ENCODE measurements around the gene SLF2. TPM values are rescaled to one million over a fixed set of nuclear protein-coding genes. Genes with fewer than 3 reads are reported as not detected.

Gene SLF2
- total and polyA plus RNA-seq, 11 donors = 7.5 to 26.9 (median 16.2) TPM

DNA sequence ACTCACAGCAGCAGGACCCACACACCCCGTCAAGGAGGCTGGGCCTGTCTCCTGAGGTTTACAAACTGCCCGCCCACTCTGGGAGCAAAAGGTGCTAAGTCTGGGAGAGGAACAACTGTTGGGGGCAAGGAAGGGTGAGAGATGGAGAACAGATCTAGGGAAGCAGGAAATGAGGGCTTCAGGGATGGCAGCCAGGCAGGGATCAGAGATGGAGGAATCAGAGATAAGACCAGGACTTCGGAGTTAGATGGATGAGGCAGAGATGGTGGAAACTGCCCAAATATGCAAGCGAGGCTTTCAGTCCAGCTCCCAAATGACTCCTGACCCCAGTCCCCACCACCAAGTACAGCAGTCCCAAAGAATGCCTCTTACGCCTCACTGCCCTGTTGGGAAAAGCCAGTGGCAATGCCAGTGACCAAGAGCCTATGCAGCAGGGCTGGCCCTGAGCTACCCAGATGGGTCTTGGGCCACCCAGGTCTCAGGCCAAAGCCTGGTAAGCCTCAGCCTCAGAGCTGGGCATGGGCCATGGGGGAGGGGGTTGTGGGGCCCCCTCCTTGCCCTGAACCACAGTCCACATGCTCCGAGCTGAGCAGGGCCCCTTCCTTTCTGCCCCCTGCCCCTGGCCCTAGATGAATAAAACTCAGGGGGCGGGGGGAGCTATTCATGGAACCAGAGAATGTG, 39.5 kb upstream of the SLF2 start:
- H3K4me3 ChIP-seq = no peak overlapping the region
- WGBS, 4 donors = 51 to 70% (median 59%) methylated on average over 6 to 7 of the region's 7 CpGs
- peaks cover 0 to 49% (median 21%) of the 10 kb centered on the region in 9 donors for H3K27me3 ChIP-seq
- no peaks in the 10 kb centered on the region for H3K9me3 ChIP-seq
- intact Hi-C loops (cut with DNase I) = loop anchor here in 6 of 10 donors (5.0 to 10.0 kb wide), 6 partner anchors 196 to 538 kb away; partner anchors contain the start of gene PKD2L1 (in 1 of the 6)
- DNase-seq = no peak
- peaks cover 0 to under 1% (median 0%) of the 10 kb centered on the region in 12 donors for H3K4me1 ChIP-seq
- ATAC-seq = no peak
- TF ChIP-seq, protein P1, sequence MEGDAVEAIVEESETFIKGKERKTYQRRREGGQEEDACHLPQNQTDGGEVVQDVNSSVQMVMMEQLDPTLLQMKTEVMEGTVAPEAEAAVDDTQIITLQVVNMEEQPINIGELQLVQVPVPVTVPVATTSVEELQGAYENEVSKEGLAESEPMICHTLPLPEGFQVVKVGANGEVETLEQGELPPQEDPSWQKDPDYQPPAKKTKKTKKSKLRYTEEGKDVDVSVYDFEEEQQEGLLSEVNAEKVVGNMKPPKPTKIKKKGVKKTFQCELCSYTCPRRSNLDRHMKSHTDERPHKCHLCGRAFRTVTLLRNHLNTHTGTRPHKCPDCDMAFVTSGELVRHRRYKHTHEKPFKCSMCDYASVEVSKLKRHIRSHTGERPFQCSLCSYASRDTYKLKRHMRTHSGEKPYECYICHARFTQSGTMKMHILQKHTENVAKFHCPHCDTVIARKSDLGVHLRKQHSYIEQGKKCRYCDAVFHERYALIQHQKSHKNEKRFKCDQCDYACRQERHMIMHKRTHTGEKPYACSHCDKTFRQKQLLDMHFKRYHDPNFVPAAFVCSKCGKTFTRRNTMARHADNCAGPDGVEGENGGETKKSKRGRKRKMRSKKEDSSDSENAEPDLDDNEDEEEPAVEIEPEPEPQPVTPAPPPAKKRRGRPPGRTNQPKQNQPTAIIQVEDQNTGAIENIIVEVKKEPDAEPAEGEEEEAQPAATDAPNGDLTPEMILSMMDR (IDR thresholded peaks at IDR 0.05) = no peak
- no peak for TF ChIP-seq POLR2A (IDR thresholded peaks at IDR 0.05)
- no peaks in the 10 kb centered on the region for H3K36me3 ChIP-seq
- H3K27ac ChIP-seq = no peak overlapping the region

DNA sequence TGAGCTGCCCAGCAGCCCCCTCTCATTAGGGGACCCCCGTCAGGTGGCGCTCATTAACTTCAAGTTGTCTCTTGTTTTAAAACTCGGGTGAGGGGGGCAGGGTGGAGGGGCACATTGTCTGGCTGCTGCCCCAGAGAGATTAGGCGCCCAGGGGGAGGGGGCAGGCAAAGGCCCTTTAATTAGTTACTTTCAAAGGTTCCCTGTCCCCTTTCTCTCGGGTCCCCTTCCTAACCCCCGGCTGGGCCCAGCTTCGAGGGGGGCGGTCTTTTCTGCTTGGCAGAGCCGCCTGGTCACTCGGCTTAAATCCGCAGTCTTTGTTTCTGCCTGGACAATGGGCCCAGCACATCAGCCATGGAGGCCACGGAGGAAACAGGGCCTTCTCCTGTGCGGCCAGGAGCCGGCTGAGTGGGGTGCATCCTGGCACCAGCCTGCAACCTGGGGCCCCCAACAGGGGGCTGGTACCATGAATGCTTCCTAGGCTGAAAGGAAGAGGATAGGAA, 38.9 kb upstream of the SLF2 start:
- DNase-seq (no peak), ATAC-seq (no peak)
- 55 to 75% (median 67%) methylated on average over 13 to 14 of the region's 14 CpGs for WGBS, 4 donors
- no peaks in the 10 kb centered on the region for H3K9me3 ChIP-seq
- no peaks in the 10 kb centered on the region for H3K36me3 ChIP-seq
- H3K4me1 ChIP-seq = peaks cover 0 to 2% (median 0%) of the 10 kb centered on the region in 12 donors
- no peak overlapping the region for H3K4me3 ChIP-seq
- intact Hi-C loops (cut with DNase I) = loop anchor here in 6 of 10 donors (5.0 to 10.0 kb wide), 6 partner anchors 197 to 539 kb away; partner anchors contain the start of gene PKD2L1 (in 1 of the 6)
- TF ChIP-seq, protein P1 (IDR thresholded peaks at IDR 0.05) = no peak
- TF ChIP-seq POLR2A (IDR thresholded peaks at IDR 0.05) = no peak
- H3K27ac ChIP-seq = no peak overlapping the region
- H3K27me3 ChIP-seq = peaks cover 0 to 44% (median 17%) of the 10 kb centered on the region in 9 donors

DNA sequence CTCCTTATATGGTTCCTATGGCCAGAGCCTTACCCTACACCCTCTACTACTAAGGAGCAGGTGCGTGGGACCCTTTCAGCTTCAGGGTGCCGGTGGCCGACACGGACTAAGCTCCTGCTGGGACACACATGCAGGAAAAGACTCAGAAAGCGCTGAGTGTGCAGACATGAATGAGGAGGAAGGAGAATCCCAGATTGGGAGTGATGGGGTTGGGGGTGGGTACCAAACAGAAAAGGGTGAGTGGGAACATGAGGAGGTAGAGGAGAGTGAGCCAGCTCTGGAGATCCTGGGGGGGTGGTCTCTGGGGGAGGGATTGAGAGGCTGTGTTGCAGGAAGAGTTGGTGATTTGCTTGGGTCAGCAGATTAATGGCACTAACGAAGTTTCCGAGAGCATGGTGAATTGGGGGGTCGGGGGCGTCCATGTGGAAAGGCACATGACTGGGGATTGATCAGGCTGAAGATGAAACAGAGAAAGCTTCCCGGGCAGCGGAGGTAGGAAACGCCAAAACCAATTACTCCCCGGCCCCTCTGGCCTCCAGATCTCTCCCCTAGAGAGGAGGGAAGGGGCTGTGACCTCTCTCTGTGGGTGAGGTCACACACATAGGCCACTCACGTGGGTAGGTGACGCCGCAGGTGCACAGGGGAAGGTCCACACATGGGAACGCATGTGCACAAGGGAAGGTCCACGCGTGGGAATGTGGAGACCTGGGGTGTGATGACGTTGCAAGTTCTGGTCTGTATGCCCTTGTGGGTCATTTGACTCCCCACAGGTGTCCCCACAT, 37.9 kb upstream of the SLF2 start:
- H3K27ac ChIP-seq = no peak overlapping the region
- no peaks in the 10 kb centered on the region for H3K9me3 ChIP-seq
- ATAC-seq = no peak
- H3K4me3 ChIP-seq = no peak overlapping the region
- WGBS, 4 donors = 69 to 75% (median 73%) methylated on average over 19 to 20 of the region's 20 CpGs
- H3K36me3 ChIP-seq = no peaks in the 10 kb centered on the region
- intact Hi-C loops (cut with DNase I) = loop anchor here (5.0 to 10.0 kb wide), 10 partner anchors 198 to 540 kb away; partner anchors contain the start of gene PKD2L1 (in 1 of the 10)
- H3K27me3 ChIP-seq = peaks cover 0 to 51% (median 17%) of the 10 kb centered on the region in 9 donors
- no peak for DNase-seq
- peaks cover 0 to 2% (median 0%) of the 10 kb centered on the region in 12 donors for H3K4me1 ChIP-seq
- TF ChIP-seq POLR2A (IDR thresholded peaks at IDR 0.05) = no peak
- TF ChIP-seq, protein P1 (IDR thresholded peaks at IDR 0.05) = no peak
